Hepatocyte (in vitro differentiated cells): Measurements from ENCODE around the gene SLC47A2. TPM values are rescaled to one million over a fixed set of nuclear protein-coding genes. Genes with fewer than 3 reads are reported as not detected.
"Not testable (repeated sequence)": the region's sequence is repeated elsewhere in the genome, so short reads cannot be mapped to it uniquely, and the experiment has no call there.

Experiments used
- DNase-seq: peaks from one replicate; pipeline ENCODE4 v3.0.0-alpha.2; 2016; ENCODE audit warnings: low spot score
- H2AFZ ChIP-seq: fragments of 200-600 bp; sonication (generic); 2 replicates; pipeline ENCODE4 v1.6.0; 2016; ENCODE audit warnings: antibody characterized with exemption, mild to moderate bottlenecking
- H3K27ac ChIP-seq: fragments of 200-600 bp; sonication (generic); 2 replicates; pipeline ENCODE4 v1.5.1; 2016; ENCODE audit warnings: mild to moderate bottlenecking
- H3K27me3 ChIP-seq: fragments of 200-600 bp; sonication (generic); 2 replicates; pipeline ENCODE4 v1.6.1; 2016
- H3K36me3 ChIP-seq: fragments of 200-600 bp; sonication (generic); replicated peaks from 2 replicates; pipeline ENCODE4 v1.5.1; 2016; ENCODE audit warnings: low read depth; ENCODE audit not compliant: insufficient read depth
- H3K4me1 ChIP-seq: fragments of 200-600 bp; sonication (generic); 2 replicates; pipeline ENCODE4 v1.5.1; 2016; ENCODE audit warnings: mild to moderate bottlenecking, moderate library complexity; ENCODE audit not compliant: insufficient read depth
- H3K4me2 ChIP-seq: fragments of 200-600 bp; sonication (generic); 2 replicates; pipeline ENCODE4 v1.6.0; 2016
- H3K4me3 ChIP-seq: fragments of 200-600 bp; sonication (generic); 2 replicates; pipeline ENCODE4 v1.5.1; 2016; ENCODE audit warnings: mild to moderate bottlenecking
- H3K79me2 ChIP-seq: fragments of 200-600 bp; sonication (generic); 2 replicates; pipeline ENCODE4 v1.6.0; 2017; ENCODE audit warnings: mild to moderate bottlenecking
- H3K9me2 ChIP-seq: fragments of 200-600 bp; sonication (generic); replicated peaks from 2 replicates; pipeline ENCODE4 v1.6.0; 2017; ENCODE audit warnings: mild to moderate bottlenecking; ENCODE audit not compliant: insufficient read depth
- H3K9me3 ChIP-seq: fragments of 200-600 bp; sonication (generic); 2 replicates; pipeline ENCODE4 v1.5.1; 2016; ENCODE audit warnings: low read depth, mild to moderate bottlenecking
- H4K20me1 ChIP-seq: fragments of 200-600 bp; sonication (generic); 2 replicates; pipeline ENCODE4 v1.6.0; 2016; ENCODE audit warnings: mild to moderate bottlenecking; ENCODE audit not compliant: insufficient read depth, poor library complexity, severe bottlenecking
- EZH2 ChIP-seq: fragments of 200-600 bp; sonication (generic); IDR thresholded peaks from 2 replicates; pipeline ENCODE4 v1.6.1; 2016; ENCODE audit warnings: antibody characterized with exemption, mild to moderate bottlenecking, borderline replicate concordance
- EZH2phosphoT487 ChIP-seq: fragments of 200-600 bp; sonication (generic); IDR thresholded peaks from one replicate; pipeline ENCODE4 v1.6.1; 2018; ENCODE audit warnings: antibody characterized with exemption, mild to moderate bottlenecking, low read depth, moderate library complexity; ENCODE audit not compliant: unreplicated experiment, severe bottlenecking
- WGBS: methylation state at CpG from one replicate; pipeline ENCODE4 v1.1.6; 2016; ENCODE audit warnings: low lambda C conversion rate; ENCODE audit errors: missing lambda C conversion rate; 5-methylcytosine and 5-hydroxymethylcytosine counted together
- polyA plus RNA-seq: library from polyadenylated mRNA; unstranded; fragments of >200 nt; fragmentation: Nextera tagmentation; extraction: Ambion mirVana; gene quantifications from 2 replicates; pipeline ENCODE4 v1.2.1, GENCODE V29; 2016
- total RNA-seq: library from RNA; depleted of rRNA; stranded (reverse); fragments of >200 nt; gene quantifications from 2 replicates; pipeline ENCODE4 v1.2.3, GENCODE V29; 2014
- TF ChIP-seq, protein P1 (sequence below): fragments of 200-600 bp; sonication (generic); IDR thresholded peaks from 2 replicates; pipeline ENCODE4 v1.5.1; 2016; ENCODE audit warnings: antibody characterized with exemption, mild to moderate bottlenecking; ENCODE audit not compliant: poor library complexity

Gene SLC47A2, protein sequence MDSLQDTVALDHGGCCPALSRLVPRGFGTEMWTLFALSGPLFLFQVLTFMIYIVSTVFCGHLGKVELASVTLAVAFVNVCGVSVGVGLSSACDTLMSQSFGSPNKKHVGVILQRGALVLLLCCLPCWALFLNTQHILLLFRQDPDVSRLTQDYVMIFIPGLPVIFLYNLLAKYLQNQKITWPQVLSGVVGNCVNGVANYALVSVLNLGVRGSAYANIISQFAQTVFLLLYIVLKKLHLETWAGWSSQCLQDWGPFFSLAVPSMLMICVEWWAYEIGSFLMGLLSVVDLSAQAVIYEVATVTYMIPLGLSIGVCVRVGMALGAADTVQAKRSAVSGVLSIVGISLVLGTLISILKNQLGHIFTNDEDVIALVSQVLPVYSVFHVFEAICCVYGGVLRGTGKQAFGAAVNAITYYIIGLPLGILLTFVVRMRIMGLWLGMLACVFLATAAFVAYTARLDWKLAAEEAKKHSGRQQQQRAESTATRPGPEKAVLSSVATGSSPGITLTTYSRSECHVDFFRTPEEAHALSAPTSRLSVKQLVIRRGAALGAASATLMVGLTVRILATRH
- total RNA-seq = 0.07 TPM in 1 of 2 replicates, not detected in the other
- not detected in 2 replicates for polyA plus RNA-seq

DNA sequence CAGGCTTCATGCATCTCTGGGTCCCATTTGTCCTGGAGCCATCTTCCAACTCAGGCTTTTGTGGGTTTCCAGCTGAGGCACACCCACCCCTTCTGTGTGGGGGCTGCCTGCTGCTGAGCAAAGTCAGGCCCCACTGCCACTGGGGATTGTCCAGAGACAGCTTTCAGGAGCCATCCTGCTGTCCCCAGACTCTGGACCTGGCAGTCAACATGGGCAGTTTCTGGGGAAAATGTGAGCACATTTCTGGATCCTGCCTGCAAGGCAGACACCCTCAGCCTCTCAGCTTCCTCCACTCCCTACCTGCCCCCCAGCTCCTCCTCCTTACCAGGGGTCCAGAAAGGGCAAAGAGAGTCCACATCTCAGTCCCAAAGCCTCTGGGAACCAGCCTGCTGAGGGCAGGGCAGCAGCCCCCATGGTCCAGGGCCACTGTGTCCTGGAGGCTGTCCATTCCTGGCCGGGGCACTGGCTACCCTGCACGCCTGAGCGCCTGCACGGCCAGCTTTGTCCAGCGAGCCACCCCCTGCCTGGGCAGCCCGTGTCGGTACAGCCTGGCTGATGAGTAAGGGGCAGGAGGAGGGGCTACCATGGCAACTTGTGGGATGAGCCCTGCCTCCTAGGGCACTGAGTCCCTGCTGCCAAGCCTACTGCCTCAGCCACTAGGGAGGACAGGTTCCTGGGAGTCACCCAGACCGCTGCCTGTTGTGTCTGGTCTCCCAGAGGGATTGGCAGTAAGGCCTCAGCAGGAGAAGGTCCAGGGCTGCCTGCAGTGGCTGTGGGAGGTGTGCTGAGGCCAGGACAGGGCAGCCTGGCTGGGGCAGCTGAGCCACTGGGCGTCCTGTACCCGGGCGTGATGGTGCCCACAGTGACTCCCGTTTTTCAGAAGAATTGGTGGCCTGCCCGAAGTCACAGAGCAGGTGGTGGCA, at the start of gene SLC47A2:
SLC47A2 (minus strand) TSS at position 477 of the 923 bp plus-strand sequence; CDS start at position 448, 29 bp downstream.
- Histone ChIP-seq H3K36me3 (no peaks in the 10 kb centered on the region), H3K9me3 (no peaks in the 10 kb centered on the region), H3K27me3 (no peaks in the 10 kb centered on the region), H3K4me3 (no peak within 1 kb of the TSS), H4K20me1 (no peaks in the 10 kb centered on the region), H3K27ac (no peak within 1 kb of the TSS), H3K4me2 (no peak within 1 kb of the TSS), H2AFZ (no peak within 1 kb of the TSS), H3K4me1 (peaks cover 5% of the 10 kb centered on the region), H3K79me2 (no peaks in the 10 kb centered on the region), H3K9me2 (no peaks in the 10 kb centered on the region)
- 82% methylated on average over 13 of the region's 13 CpGs for WGBS
- DNase-seq = no peak
- TF ChIP-seq EZH2phosphoT487 = no peak
- TF ChIP-seq, protein P1, sequence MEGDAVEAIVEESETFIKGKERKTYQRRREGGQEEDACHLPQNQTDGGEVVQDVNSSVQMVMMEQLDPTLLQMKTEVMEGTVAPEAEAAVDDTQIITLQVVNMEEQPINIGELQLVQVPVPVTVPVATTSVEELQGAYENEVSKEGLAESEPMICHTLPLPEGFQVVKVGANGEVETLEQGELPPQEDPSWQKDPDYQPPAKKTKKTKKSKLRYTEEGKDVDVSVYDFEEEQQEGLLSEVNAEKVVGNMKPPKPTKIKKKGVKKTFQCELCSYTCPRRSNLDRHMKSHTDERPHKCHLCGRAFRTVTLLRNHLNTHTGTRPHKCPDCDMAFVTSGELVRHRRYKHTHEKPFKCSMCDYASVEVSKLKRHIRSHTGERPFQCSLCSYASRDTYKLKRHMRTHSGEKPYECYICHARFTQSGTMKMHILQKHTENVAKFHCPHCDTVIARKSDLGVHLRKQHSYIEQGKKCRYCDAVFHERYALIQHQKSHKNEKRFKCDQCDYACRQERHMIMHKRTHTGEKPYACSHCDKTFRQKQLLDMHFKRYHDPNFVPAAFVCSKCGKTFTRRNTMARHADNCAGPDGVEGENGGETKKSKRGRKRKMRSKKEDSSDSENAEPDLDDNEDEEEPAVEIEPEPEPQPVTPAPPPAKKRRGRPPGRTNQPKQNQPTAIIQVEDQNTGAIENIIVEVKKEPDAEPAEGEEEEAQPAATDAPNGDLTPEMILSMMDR = no peak
- TF ChIP-seq EZH2 = no peak

DNA sequence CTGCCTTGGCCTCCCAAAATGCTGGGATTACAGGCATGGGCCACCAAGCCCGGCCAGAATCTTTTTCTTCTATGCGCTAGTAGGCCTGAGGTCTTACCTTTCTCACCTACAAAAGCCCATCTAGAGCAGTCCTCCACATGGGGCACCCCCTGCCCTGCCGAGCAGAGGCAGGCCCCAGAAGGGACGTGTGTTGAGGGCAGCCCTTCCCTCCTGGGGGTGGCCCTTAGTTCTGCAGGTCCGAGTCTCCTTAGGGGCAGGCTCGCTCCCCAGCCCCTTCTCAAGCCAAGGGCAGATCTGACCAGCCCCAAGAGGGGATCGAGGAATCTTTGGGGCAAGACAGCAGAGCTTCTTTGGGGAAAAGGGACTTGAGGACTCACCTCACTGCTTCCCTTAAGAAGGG, 49.6 kb upstream of the SLC47A2 start:
- Histone ChIP-seq H3K36me3 (no peaks in the 10 kb centered on the region), H3K4me3 (no peak overlapping the region), H3K9me3 (no peaks in the 10 kb centered on the region), H3K9me2 (no peaks in the 10 kb centered on the region), H3K4me1 (peaks cover 3% of the 10 kb centered on the region), H3K79me2 (no peaks in the 10 kb centered on the region), H2AFZ (no peak overlapping the region), H3K27me3 (no peaks in the 10 kb centered on the region), H3K4me2 (no peak overlapping the region), H3K27ac (no peak overlapping the region), H4K20me1 (no peaks in the 10 kb centered on the region)
- DNase-seq = no peak
- TF ChIP-seq, protein P1 = no peak
- no peak for TF ChIP-seq EZH2
- TF ChIP-seq EZH2phosphoT487 = no peak
- WGBS = 86% methylated on average over 7 of the region's 7 CpGs

DNA sequence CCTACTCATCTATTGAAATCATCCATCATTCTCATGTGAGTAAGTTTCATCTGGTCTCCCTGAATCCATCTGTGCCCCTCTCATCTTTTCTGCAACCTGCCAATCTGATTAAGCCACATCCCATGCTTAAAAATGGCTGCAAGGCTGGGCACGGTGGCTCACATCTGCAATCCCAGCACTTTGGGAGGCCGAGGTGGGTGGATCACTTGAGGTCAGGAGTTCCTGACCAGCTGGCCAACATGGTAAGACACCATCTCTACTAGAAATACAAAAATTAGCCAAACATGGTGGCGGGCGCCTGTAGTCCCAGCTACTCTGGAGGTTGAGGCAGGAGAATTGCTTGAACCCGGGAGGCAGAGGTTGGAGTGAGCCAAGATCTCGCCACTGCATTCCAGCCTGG, 47.6 kb upstream of the SLC47A2 start:
- H3K79me2 ChIP-seq, DNase-seq: not testable (repeated sequence)

More for the DNA sequence above, 47.6 kb upstream of the SLC47A2 start:
- H2AFZ ChIP-seq, H3K4me3 ChIP-seq, H3K9me3 ChIP-seq, H3K4me2 ChIP-seq, H3K4me1 ChIP-seq, H3K27me3 ChIP-seq, H4K20me1 ChIP-seq, H3K27ac ChIP-seq, H3K36me3 ChIP-seq, H3K9me2 ChIP-seq: not testable (repeated sequence)
- 89% methylated on average over 6 of the region's 6 CpGs for WGBS
